Measurements from ENCODE around the gene KDM2A. TPM values are rescaled to one million over a fixed set of nuclear protein-coding genes. Genes with fewer than 3 reads are reported as not detected.

KDM2A gene
- total and polyA plus RNA-seq, 2 donors (not counting 3 experiments of a cell fraction or from before 2014, with no cell fraction given), result 72.2 to 79.5 TPM

GRCh38 chr11:67265633-67266448, 146.8 kb downstream of the KDM2A start:
- TF ChIP-seq JUN (IDR thresholded peaks at IDR 0.05; ENCODE audit: borderline replicate concordance, insufficient read depth, insufficient read length, low read depth) (no peak), CTCF (IDR thresholded peaks at IDR 0.05; ENCODE audit: extremely low read depth in 1 of 2, insufficient read depth in 1 of 2, low read depth in 1 of 2, low read length in 2 of 2) (peak; percentile 62 to 79)
- Histone ChIP-seq H3K79me2 (ENCODE audit: control insufficient read depth, insufficient read depth, low read length) (peaks cover 41% of the 10 kb centered on the region), H3K27ac (ENCODE audit: insufficient read depth, low read depth, low read length) (no peak overlapping the region), H3K36me3 (ENCODE audit: control insufficient read depth in 2 of 2, extremely low read depth in 1 of 2, insufficient read depth in 2 of 2, low read length in 2 of 2) (peaks cover 0 to 2% of the 10 kb centered on the region in 2 experiments), H2AFZ (ENCODE audit: low read depth, low read length) (peak overlapping the region; percentile 29), H3K9ac (replicated peaks; ENCODE audit: extremely low read depth, insufficient read depth, low read length) (no peak overlapping the region), H3K4me2 (ENCODE audit: insufficient read depth, low read length) (no peak overlapping the region), H3K27me3 (ENCODE audit: control insufficient read depth in 2 of 2, insufficient read depth in 2 of 2, low read length in 2 of 2) (no peaks in the 10 kb centered on the region), H4K20me1 (replicated peaks; ENCODE audit: control insufficient read depth, extremely low read depth, insufficient read depth, low read length) (no peaks in the 10 kb centered on the region), H3K4me3 (replicated peaks in 1 of 3; ENCODE audit: insufficient read depth in 1 of 3, low read depth in 1 of 3, low read length in 3 of 3) (no peak overlapping the region), H3K9me1 (replicated peaks; ENCODE audit: control insufficient read depth, extremely low read depth, insufficient read depth, low read length) (no peaks in the 10 kb centered on the region), H3K9me3 (replicated peaks; ENCODE audit: control insufficient read depth, insufficient read depth, low read length) (no peaks in the 10 kb centered on the region), H3K4me1 (ENCODE audit: control insufficient read depth, extremely low read depth, insufficient read depth, low read length) (peaks cover 37% of the 10 kb centered on the region)
- CTCF ChIA-PET, result interaction anchor here (0.9 to 4.9 kb wide), 11 partner anchors 12 to 185 kb away, joined by 4 to 151 read pairs (median 10); partner anchors contain the start of gene ANKRD13D
- DNase-seq (ENCODE audit: low read depth, low spot score) (peak; percentile 45), FAIRE-seq (peak; percentile 31)
- POLR2A ChIA-PET, result no interaction called here
- intact Hi-C loops (cut with micrococcal nuclease) (loop anchor here (1.0 to 10.0 kb wide), 3 partner anchors 22 to 239 kb away; partner anchors contain the start of genes CDK2AP2 and PITPNM1), dilution Hi-C loops (cut with MboI; ENCODE audit: extremely low pct_ligation_motif_present, low sequenced_read_pairs) (no loop called here)
- BruUV-seq (replicated peaks), result no TSS peak
